Right lobe of liver (tissue), 6 donors: ENCODE measurements around the gene PPP1R12B. TPM values are rescaled to one million over a fixed set of nuclear protein-coding genes. Genes with fewer than 3 reads are reported as not detected.

Experiments
- ATAC-seq, 4 donors: fragments of 200-7000 bp; cut with Tn5 transposase; one replicate each; pipeline ENCODE4 v1.9.1; 2020; ENCODE audit warnings: mild to moderate bottlenecking in 4 of 4, moderate library complexity in 4 of 4
- DNase-seq, 3 donors: peaks; one replicate each; pipeline ENCODE4 v3.0.0-alpha.2; 2020
- H3K27ac ChIP-seq, 3 donors: fragments of 200-600 bp; one replicate each; pipeline ENCODE4 v1.8.0; 2022
- H3K27me3 ChIP-seq, 2 donors: fragments of 200-600 bp; one replicate each; pipeline ENCODE4 v1.8.0; 2022
- H3K36me3 ChIP-seq, 4 donors: fragments of 200-600 bp; sonication (generic) in 1 of 4; one replicate each; pipeline versions ENCODE4 v1.5.1 to v1.8.0; 2017 to 2022; ENCODE audit warnings: control low read depth in 1 of 4
- H3K4me1 ChIP-seq, 4 donors: fragments of 200-600 bp; sonication (generic) in 1 of 4; one replicate each; pipeline versions ENCODE4 v1.5.1 to v1.8.0; 2017 to 2022; ENCODE audit warnings: control low read depth in 1 of 4
- H3K4me3 ChIP-seq, 3 donors: fragments of 200-600 bp; one replicate each; pipeline ENCODE4 v1.8.0; 2022
- H3K9me3 ChIP-seq, 4 donors: fragments of 200-600 bp; sonication (generic) in 1 of 4; one replicate each; pipeline versions ENCODE4 v1.5.1 to v1.8.0; 2017 to 2022; ENCODE audit warnings: control low read depth in 1 of 4
- CTCF ChIP-seq, 4 donors: fragments of 200-600 bp in 3 of 4; fragments of 450-650 bp in 1 of 4; IDR thresholded peaks; one replicate each; pipeline versions ENCODE4 v1.5.1 to v1.8.0; 2016 to 2022; ENCODE audit warnings: antibody characterized with exemption in 4 of 4, mild to moderate bottlenecking in 2 of 4
- POLR2A ChIP-seq: fragments of 450-650 bp; IDR thresholded peaks from one replicate; pipeline ENCODE4 v1.6.1; 2017; ENCODE audit warnings: antibody characterized with exemption, mild to moderate bottlenecking
- WGBS: methylation state at CpG from one replicate; pipeline ENCODE4 v1.1.6; 2018; ENCODE audit warnings: low coverage, low lambda C conversion rate; ENCODE audit not compliant: insufficient coverage; ENCODE audit errors: missing lambda C conversion rate; 5-methylcytosine and 5-hydroxymethylcytosine counted together
- intact Hi-C, 2 donors: fragments of 100-400 bp; cut with DNase I; formaldehyde crosslinking; loops; one replicate each; pipeline versions ENCODE4 v1.11.2 to v1.14.1; 2022
- total RNA-seq, 6 experiments: library from RNA; depleted of rRNA in 2 of 6; stranded (reverse); fragments of >200 nt in 2 of 6; fragmentation: NEBNext Ultra II Directional in 3 of 6; extraction: Animal tissue kit (Norgen Biotek cat#: 25700) in 3 of 6; gene quantifications; one replicate each; pipeline versions ENCODE4 v1.1.0 to v1.2.4, GENCODE V29; 2016 to 2023
- donor health status: DM: no; HTN: yes; CAD: no.
- donor health status: DM: no; HTN: no; CAD: no.
- donor health status: DM: no; HTN: no; CAD: no.
- donor health status: DM: no; HTN: yes; CAD: no.
- donor health status: DM: no; HTN: yes; CAD: no.

Gene PPP1R12B
- total RNA-seq, 6 experiments from 2014 or later = 13.7 to 22.2 (median 16.6) TPM

GRCh38 chr1:202567738-202568137 is 219.2 kb downstream of the PPP1R12B start:
- no peaks in the 10 kb centered on the region for H3K9me3 ChIP-seq
- peaks cover 0 to 8% (median 3%) of the 10 kb centered on the region in 4 donors for H3K4me1 ChIP-seq
- no peak overlapping the region for H3K4me3 ChIP-seq
- H3K27ac ChIP-seq = peak overlapping the region in 1 of 3 donors; percentile 6
- TF ChIP-seq POLR2A (no peak), CTCF (IDR thresholded peaks at IDR 0.05) (no peak)
- H3K27me3 ChIP-seq = no peaks in the 10 kb centered on the region
- H3K36me3 ChIP-seq = peaks cover 0 to 16% (median 3%) of the 10 kb centered on the region in 4 donors
- DNase-seq = no peak
- intact Hi-C loops = no loop called here
- 75% methylated on average over 4 of the region's 4 CpGs for WGBS
- ATAC-seq = no peak

GRCh38 chr1:202568410-202568809 is 219.9 kb downstream of the PPP1R12B start:
- no peak for TF ChIP-seq CTCF (IDR thresholded peaks at IDR 0.05)
- TF ChIP-seq POLR2A = no peak
- Histone ChIP-seq H3K9me3 (no peaks in the 10 kb centered on the region), H3K4me3 (no peak overlapping the region), H3K4me1 (peaks cover 0 to 8% (median 3%) of the 10 kb centered on the region in 4 donors), H3K27ac (peak overlapping the region in 1 of 3 donors; percentile 29), H3K27me3 (no peaks in the 10 kb centered on the region), H3K36me3 (peaks cover 0 to 9% (median 5%) of the 10 kb centered on the region in 4 donors)
- ATAC-seq (no peak), DNase-seq (no peak)
- intact Hi-C loops = no loop called here
- 92% methylated on average over 2 of the region's 2 CpGs for WGBS

- Histone ChIP-seq H3K36me3 (peaks cover 0 to 8% (median 5%) of the 10 kb centered on the region in 4 donors), H3K27me3 (no peaks in the 10 kb centered on the region), H3K4me3 (no peak overlapping the region), H3K4me1 (peaks cover 0 to 8% (median 3%) of the 10 kb centered on the region in 4 donors), H3K27ac (peak overlapping the region in 1 of 3 donors; percentile 29), H3K9me3 (no peaks in the 10 kb centered on the region)
- 43% methylated on average over 4 of the region's 4 CpGs for WGBS
- ATAC-seq (peak; percentile 37 to 82 (median 65)), DNase-seq (no peak)
- TF ChIP-seq POLR2A = no peak
- TF ChIP-seq CTCF (IDR thresholded peaks at IDR 0.05) = no peak
- intact Hi-C loops = no loop called here
These were observed 220.3 kb downstream of the PPP1R12B start for GRCh38 chr1:202568826-202569225.

DNA sequence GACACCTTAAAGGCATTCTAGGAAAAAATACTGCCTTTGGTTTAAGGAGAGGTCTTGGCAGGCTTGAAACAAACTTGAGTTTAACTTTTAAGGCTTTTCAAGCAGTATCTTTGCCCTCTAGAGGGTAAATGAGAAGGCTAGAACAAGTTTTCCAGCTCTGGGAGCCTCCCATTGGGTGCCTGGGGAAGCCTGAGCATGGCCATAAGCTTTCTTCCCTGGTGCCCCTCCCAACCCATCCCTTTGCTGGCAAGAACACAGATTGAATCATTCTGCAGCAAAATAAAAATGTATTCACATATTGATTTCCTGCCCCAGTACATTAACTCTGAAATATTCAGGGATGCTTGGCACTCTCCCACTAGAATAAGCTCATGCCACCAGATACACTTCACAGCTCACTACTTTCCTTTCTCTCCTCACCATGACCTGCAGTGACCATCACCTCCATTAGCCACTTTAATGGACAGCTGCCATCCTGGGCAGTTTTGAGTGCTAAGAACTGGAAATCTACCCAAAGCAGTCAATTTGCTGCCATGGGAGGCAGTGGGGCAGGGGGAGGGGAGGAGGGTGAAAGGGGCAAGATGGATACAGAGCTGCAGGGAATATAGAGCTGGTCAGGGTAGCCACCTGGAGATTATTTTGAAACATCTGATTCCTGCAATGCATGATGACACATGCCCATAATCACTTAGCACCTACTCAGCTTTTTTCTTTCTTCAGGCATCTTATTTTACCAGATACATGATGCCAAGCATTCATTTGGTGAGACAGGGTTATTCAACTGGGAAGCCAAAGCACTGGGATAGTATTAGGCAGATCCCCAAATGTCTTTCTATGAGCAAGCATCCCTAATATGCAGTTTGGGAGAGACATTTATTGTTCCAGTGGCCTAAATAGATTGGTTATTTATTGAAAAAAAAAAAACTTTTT is 221.2 kb downstream of the PPP1R12B start:
- intact Hi-C loops = no loop called here
- no peak for DNase-seq
- ATAC-seq = no peak
- H3K27ac ChIP-seq = peak overlapping the region in 1 of 3 donors; percentile 29
- TF ChIP-seq POLR2A (no peak), CTCF (IDR thresholded peaks at IDR 0.05) (no peak)
- H3K4me3 ChIP-seq = no peak overlapping the region
- H3K4me1 ChIP-seq = peaks cover 0 to 8% (median 3%) of the 10 kb centered on the region in 4 donors
- H3K9me3 ChIP-seq = no peaks in the 10 kb centered on the region
- no peaks in the 10 kb centered on the region for H3K27me3 ChIP-seq
- H3K36me3 ChIP-seq = peaks cover 0 to 8% (median 4%) of the 10 kb centered on the region in 4 donors
